KMS-11 (cell line): ENCODE measurements around the gene SHANK2.

Experiments
- H2AFZ ChIP-seq: fragments of 200-600 bp; sonication (generic); 2 replicates; pipeline ENCODE4 v1.6.1; 2016; ENCODE audit warnings: antibody characterized with exemption, mixed run types, low read depth
- H3K27ac ChIP-seq: fragments of 200-600 bp; sonication (generic); 2 replicates; pipeline ENCODE4 v1.6.1; 2016; ENCODE audit warnings: mild to moderate bottlenecking, mixed run types
- H3K27me3 ChIP-seq: fragments of 200-600 bp; sonication (generic); 2 replicates; pipeline ENCODE4 v1.6.1; 2017; ENCODE audit warnings: mild to moderate bottlenecking, low read depth, mixed run types, moderate library complexity; ENCODE audit not compliant: insufficient read depth
- H3K36me3 ChIP-seq: fragments of 200-600 bp; sonication (generic); 2 replicates; pipeline ENCODE4 v1.6.1; 2017; ENCODE audit warnings: mild to moderate bottlenecking, mixed run types; ENCODE audit not compliant: insufficient read depth
- H3K4me1 ChIP-seq: fragments of 200-600 bp; sonication (generic); 2 replicates; pipeline ENCODE4 v1.6.1; 2016; ENCODE audit warnings: mild to moderate bottlenecking, low read depth, mixed run types; ENCODE audit not compliant: poor library complexity, severe bottlenecking
- H3K4me2 ChIP-seq: fragments of 200-600 bp; sonication (generic); 2 replicates; pipeline ENCODE4 v1.7.0; 2016; ENCODE audit warnings: mild to moderate bottlenecking, mixed run types
- H3K4me3 ChIP-seq: fragments of 200-600 bp; sonication (generic); IDR thresholded peaks from 2 replicates; pipeline ENCODE4 v1.6.1; 2017; ENCODE audit warnings: low read depth, low read length, mixed read lengths; ENCODE audit not compliant: insufficient read depth
- H3K79me2 ChIP-seq: fragments of 200-600 bp; sonication (generic); 2 replicates; pipeline ENCODE4 v1.6.1; 2016; ENCODE audit warnings: low read depth, mixed run types; ENCODE audit not compliant: insufficient read depth
- H3K9ac ChIP-seq: fragments of 200-600 bp; sonication (generic); 2 replicates; pipeline ENCODE4 v1.6.1; 2016; ENCODE audit warnings: mild to moderate bottlenecking, mixed run types
- H4K20me1 ChIP-seq: fragments of 200-600 bp; sonication (generic); 2 replicates; pipeline ENCODE4 v1.6.1; 2016; ENCODE audit warnings: mild to moderate bottlenecking, mixed run types; ENCODE audit not compliant: insufficient read depth
- TF ChIP-seq, protein P1 (sequence below): fragments of 200-600 bp; sonication (generic); conservative IDR thresholded peaks from 2 replicates; pipeline ENCODE4 v1.6.1; 2017; ENCODE audit warnings: low read depth, mild to moderate bottlenecking, antibody characterized with exemption, low read length, moderate library complexity, mixed read lengths

SHANK2 gene

DNA sequence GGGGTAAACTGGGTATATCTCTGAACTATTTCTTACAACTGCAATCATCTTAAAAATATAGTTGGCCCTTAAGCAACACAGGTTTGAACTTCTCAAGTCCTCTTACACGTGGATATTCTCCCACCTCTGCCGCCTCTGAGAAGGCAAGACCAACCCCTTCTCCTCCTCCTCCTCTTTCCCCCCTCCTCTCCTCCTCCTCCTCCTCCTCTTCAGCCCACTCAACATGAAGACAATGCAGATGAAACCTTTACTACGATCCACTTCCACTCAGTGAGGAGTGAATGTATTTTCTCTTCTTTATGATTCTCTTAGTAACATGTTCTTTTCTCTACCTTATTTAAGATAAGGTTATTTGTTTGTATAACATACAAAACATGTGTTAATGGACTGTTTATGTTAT lies 20.0 kb downstream of the SHANK2 start:
- TF ChIP-seq, protein P1, sequence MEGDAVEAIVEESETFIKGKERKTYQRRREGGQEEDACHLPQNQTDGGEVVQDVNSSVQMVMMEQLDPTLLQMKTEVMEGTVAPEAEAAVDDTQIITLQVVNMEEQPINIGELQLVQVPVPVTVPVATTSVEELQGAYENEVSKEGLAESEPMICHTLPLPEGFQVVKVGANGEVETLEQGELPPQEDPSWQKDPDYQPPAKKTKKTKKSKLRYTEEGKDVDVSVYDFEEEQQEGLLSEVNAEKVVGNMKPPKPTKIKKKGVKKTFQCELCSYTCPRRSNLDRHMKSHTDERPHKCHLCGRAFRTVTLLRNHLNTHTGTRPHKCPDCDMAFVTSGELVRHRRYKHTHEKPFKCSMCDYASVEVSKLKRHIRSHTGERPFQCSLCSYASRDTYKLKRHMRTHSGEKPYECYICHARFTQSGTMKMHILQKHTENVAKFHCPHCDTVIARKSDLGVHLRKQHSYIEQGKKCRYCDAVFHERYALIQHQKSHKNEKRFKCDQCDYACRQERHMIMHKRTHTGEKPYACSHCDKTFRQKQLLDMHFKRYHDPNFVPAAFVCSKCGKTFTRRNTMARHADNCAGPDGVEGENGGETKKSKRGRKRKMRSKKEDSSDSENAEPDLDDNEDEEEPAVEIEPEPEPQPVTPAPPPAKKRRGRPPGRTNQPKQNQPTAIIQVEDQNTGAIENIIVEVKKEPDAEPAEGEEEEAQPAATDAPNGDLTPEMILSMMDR = no peak
- Histone ChIP-seq H3K9ac (no peak overlapping the region), H2AFZ (no peak overlapping the region), H3K4me3 (no peak overlapping the region), H3K4me2 (no peak overlapping the region), H3K36me3 (no peaks in the 10 kb centered on the region), H3K27me3 (no peaks in the 10 kb centered on the region; the same call in 1 of the 2 replicates), H4K20me1 (no peaks in the 10 kb centered on the region), H3K79me2 (no peaks in the 10 kb centered on the region), H3K4me1 (no peaks in the 10 kb centered on the region), H3K27ac (no peak overlapping the region)

DNA sequence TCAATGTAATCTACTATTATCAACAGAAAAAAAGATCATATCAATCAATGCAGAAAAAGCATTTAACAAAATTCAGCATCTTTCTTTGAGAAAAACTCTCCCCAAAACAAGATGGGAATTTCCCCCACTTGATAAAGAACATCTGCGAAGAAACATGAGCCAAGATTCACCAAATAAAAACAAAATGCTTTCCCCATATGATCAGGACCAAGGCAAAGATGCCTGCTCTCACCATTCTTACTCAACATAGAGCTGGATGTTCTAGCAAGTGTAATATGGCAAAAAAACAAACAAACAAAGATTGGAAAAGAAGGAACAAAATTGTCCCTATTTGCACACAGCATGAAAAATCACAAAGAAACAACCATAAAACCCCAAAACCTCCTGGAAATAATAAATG lies 23.4 kb downstream of the SHANK2 start:
- H3K4me2 ChIP-seq = no peak overlapping the region
- no peak overlapping the region for H3K9ac ChIP-seq
- no peak overlapping the region for H3K27ac ChIP-seq
- no peaks in the 10 kb centered on the region for H3K79me2 ChIP-seq
- no peak overlapping the region for H2AFZ ChIP-seq
- H3K4me3 ChIP-seq = no peak overlapping the region
- no peaks in the 10 kb centered on the region; the same call in 1 of the 2 replicates for H3K27me3 ChIP-seq
- TF ChIP-seq, protein P1 = no peak
- H3K4me1 ChIP-seq = no peaks in the 10 kb centered on the region
- H3K36me3 ChIP-seq = no peaks in the 10 kb centered on the region
- H4K20me1 ChIP-seq = no peaks in the 10 kb centered on the region

DNA sequence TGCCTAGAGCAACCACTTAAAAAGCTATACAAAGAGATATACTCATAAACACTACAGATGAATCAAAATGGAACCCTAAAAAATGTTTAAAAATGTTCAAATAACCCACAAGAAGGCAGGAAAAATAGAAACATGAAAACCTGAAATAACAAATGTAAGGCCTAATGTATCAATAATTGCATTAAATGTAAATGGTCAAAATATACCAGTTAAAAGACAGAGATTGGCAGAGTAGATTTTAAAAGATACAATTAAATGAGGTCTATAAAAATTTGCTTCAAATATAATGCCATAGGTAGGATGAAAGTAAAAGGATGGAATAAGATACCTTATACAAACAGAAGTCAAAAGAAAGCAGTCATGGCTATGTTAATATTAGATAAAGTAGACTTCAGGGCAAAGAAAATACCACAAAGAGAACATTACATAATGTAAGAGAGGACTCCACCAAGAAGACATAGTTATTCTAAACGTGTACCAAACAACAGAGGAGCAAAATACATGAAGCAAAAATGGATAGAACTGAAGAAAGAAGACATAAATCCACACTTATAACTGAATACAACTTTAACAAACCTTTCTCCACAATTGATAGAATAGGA lies 25.2 kb downstream of the SHANK2 start:
- Histone ChIP-seq H3K79me2 (no peaks in the 10 kb centered on the region), H2AFZ (no peak overlapping the region), H3K4me1 (no peaks in the 10 kb centered on the region), H3K4me2 (no peak overlapping the region), H3K9ac (no peak overlapping the region), H3K27me3 (no peaks in the 10 kb centered on the region; the same call in 1 of the 2 replicates), H3K27ac (no peak overlapping the region), H3K4me3 (no peak overlapping the region), H4K20me1 (no peaks in the 10 kb centered on the region), H3K36me3 (no peaks in the 10 kb centered on the region)
- TF ChIP-seq, protein P1 = no peak

DNA sequence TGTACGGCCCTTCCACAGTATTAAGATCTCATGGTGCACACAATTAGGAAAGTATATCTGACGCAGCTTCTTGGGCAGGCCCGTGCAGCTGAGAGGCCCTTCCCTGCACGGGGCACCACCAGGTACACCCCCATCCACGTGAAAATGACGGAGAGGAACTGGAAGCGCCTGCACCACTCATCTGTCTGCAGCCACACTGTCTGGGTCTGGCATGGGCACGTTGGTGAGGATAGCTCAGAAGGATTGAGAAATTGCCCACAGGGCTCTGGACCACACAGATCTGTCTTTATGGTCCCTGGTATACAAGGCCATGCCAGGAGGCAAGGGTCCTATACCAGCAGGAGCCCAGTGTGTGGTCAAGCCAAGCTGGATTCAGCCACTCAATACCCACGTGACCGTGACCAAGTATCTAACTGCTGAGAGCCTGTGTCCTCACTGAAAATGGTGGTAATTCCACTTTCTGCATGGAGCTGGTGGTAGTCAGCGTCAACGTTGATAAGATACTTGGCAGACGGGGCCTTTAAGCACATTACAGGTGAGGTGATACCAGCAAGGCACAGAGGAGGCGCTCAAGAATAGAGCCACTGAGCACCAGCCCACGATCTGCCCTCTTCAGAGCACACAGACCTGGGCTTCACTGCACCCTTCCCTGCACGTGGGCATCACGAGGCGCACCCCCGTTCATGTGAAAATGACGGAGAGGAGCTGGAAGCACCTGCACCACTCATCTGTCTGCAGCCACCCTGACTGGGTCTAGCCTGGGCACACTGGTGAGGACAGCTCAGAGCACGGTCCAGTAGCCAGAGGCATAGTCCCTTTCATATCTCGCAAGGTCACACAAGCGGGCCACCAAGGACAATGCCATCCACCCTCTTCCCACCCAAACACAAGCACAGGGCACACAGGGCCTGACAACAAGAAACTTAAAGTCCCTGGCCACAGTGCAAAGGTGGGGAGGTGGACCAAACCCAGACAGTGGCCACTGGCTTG lies 28.4 kb downstream of the SHANK2 start:
- Histone ChIP-seq H3K4me2 (no peak overlapping the region), H3K27ac (no peak overlapping the region), H3K79me2 (no peaks in the 10 kb centered on the region), H3K36me3 (no peaks in the 10 kb centered on the region), H3K27me3 (no peaks in the 10 kb centered on the region), H4K20me1 (no peaks in the 10 kb centered on the region), H3K9ac (no peak overlapping the region), H3K4me1 (no peaks in the 10 kb centered on the region), H2AFZ (no peak overlapping the region), H3K4me3 (no peak overlapping the region)
- TF ChIP-seq, protein P1 = no peak
